MCF 10A (cell line): ENCODE results near the gene PTPRN2. TPM values are rescaled to one million over a fixed set of nuclear protein-coding genes. Genes with fewer than 3 reads are reported as not detected.

Experiments used
- BruUV-seq: library from RNA; stranded (reverse); fragments of 400-500 nt; replicated peaks from 2 replicates; lab custom pipeline; 2021; lab: Mats Ljungman, UMichigan
- CTCF ChIA-PET: fragments of 300-600 bp; sonication (Branson Sonifier 250); formaldehyde crosslinking; extraction: SDS; loops from one replicate; lab custom pipeline; 2021; ENCODE audit warnings: antibody characterized with exemption, inconsistent platforms; lab: Yijun Ruan, JAX
- POLR2A ChIA-PET: fragments of 300-600, 350-650 bp; sonication (Branson Sonifier 250); formaldehyde crosslinking; extraction: SDS; loops from one replicate; lab custom pipeline; 2020; ENCODE audit warnings: antibody characterized with exemption, inconsistent platforms; lab: Yijun Ruan, JAX
- DNase-seq: peaks from one replicate; pipeline ENCODE4 v3.0.0-alpha.2; 2018; ENCODE audit not compliant: unreplicated experiment
- H3K27ac Mint-ChIP-seq: one replicate; pipeline ENCODE4 v1.8.0; 2022; ENCODE audit warnings: mild to moderate bottlenecking, low read depth, mixed read lengths; ENCODE audit not compliant: unreplicated experiment
- H3K27me3 Mint-ChIP-seq: one replicate; pipeline ENCODE4 v1.8.0; 2022; ENCODE audit warnings: mixed read lengths; ENCODE audit not compliant: insufficient read depth, unreplicated experiment
- H3K36me3 Mint-ChIP-seq: one replicate; pipeline ENCODE4 v1.8.0; 2022; ENCODE audit warnings: mild to moderate bottlenecking, moderate library complexity, mixed read lengths; ENCODE audit not compliant: insufficient read depth, unreplicated experiment
- H3K4me1 Mint-ChIP-seq: one replicate; pipeline ENCODE4 v1.8.0; 2022; ENCODE audit warnings: mixed read lengths; ENCODE audit not compliant: insufficient read depth, unreplicated experiment
- H3K4me3 Mint-ChIP-seq: one replicate; pipeline ENCODE4 v1.8.0; 2022; ENCODE audit warnings: mild to moderate bottlenecking, moderate library complexity, mixed read lengths; ENCODE audit not compliant: unreplicated experiment
- H3K9me3 Mint-ChIP-seq: one replicate; pipeline ENCODE4 v1.8.0; 2022; ENCODE audit warnings: mixed read lengths; ENCODE audit not compliant: unreplicated experiment
- intact Hi-C: fragments of 100-400 bp; cut with micrococcal nuclease; formaldehyde crosslinking; loops from 2 replicates; pipeline ENCODE4 v1.14.1; 2022
- total RNA-seq: library from RNA; stranded (reverse); gene quantifications from 2 replicates; pipeline ENCODE4 v1.2.3, GENCODE V29; 2022
- TF ChIP-seq, protein P1 (sequence below): fragments of 200-600 bp; IDR thresholded peaks from one replicate; pipeline ENCODE4 v1.8.0; 2022; ENCODE audit warnings: antibody characterized with exemption, mild to moderate bottlenecking; ENCODE audit not compliant: unreplicated experiment

PTPRN2 gene
- total RNA-seq, 1 experiment from 2014 or later: 4.5 TPM

DNA sequence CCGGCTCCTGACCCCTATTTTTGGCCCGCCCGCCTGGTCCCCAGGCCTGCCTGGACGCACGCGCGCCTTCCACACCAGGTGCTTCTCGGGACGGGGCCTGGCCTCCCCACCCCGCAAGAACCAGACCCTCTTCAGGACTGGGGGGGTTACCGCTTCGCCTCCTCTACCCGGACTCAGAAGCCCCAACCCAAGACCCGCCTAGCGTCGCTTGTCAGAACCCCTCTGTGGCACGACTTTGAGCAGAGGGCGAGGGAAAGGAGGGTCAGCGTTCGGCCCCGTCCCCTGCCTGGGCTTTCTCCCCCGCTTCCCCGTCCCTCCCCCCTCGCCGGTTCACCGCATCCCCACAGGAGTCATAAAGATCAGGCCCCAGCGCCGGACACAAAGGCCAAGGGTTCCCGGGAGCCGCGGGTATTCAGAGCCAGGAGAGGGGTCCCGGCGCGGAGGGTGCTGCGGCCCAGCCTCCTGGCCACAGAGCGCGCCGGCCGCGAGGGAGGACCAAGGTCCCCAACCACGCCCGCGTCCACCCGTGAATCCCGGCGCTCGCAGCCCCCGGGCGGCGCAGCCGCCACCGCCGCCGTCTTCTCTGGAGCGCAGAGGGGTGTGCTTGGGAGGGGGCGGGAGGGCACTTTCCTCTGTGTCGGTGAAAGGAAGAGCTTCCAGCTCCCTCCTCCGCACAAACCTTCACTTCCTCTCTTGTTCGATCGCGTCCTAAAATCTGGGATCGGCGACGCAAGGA, 898.9 kb downstream of the PTPRN2 start:
- BruUV-seq: no TSS peak
- POLR2A ChIA-PET: no interaction called here
- no peaks in the 10 kb centered on the region for H3K36me3 Mint-ChIP-seq
- peaks cover 10% of the 10 kb centered on the region for H3K27me3 Mint-ChIP-seq
- TF ChIP-seq, protein P1, sequence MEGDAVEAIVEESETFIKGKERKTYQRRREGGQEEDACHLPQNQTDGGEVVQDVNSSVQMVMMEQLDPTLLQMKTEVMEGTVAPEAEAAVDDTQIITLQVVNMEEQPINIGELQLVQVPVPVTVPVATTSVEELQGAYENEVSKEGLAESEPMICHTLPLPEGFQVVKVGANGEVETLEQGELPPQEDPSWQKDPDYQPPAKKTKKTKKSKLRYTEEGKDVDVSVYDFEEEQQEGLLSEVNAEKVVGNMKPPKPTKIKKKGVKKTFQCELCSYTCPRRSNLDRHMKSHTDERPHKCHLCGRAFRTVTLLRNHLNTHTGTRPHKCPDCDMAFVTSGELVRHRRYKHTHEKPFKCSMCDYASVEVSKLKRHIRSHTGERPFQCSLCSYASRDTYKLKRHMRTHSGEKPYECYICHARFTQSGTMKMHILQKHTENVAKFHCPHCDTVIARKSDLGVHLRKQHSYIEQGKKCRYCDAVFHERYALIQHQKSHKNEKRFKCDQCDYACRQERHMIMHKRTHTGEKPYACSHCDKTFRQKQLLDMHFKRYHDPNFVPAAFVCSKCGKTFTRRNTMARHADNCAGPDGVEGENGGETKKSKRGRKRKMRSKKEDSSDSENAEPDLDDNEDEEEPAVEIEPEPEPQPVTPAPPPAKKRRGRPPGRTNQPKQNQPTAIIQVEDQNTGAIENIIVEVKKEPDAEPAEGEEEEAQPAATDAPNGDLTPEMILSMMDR: no peak
- intact Hi-C loops: no loop called here
- CTCF ChIA-PET: no interaction called here
- no peaks in the 10 kb centered on the region for H3K4me1 Mint-ChIP-seq
- H3K4me3 Mint-ChIP-seq: no peak overlapping the region
- no peaks in the 10 kb centered on the region for H3K9me3 Mint-ChIP-seq
- no peak for DNase-seq
- no peak overlapping the region for H3K27ac Mint-ChIP-seq

- no peak overlapping the region for H3K27ac Mint-ChIP-seq
Measured at GRCh38 chr7:157687845-157688532, 899.6 kb downstream of the PTPRN2 start.

GRCh38 chr7:157687158-157687557, 900.5 kb downstream of the PTPRN2 start:
- intact Hi-C loops: no loop called here
- H3K27me3 Mint-ChIP-seq: peaks cover 18% of the 10 kb centered on the region
- H3K4me3 Mint-ChIP-seq: no peak overlapping the region
- H3K27ac Mint-ChIP-seq: no peak overlapping the region
- POLR2A ChIA-PET: interaction anchor here (0.6 kb wide), 1 partner anchor 142 kb away, joined by 4 read pairs; no protein-coding TSS in a partner anchor
- CTCF ChIA-PET: no interaction called here
- BruUV-seq: no TSS peak
- no peaks in the 10 kb centered on the region for H3K4me1 Mint-ChIP-seq
- peak; percentile 2 for DNase-seq
- H3K9me3 Mint-ChIP-seq: no peaks in the 10 kb centered on the region
- no peaks in the 10 kb centered on the region for H3K36me3 Mint-ChIP-seq
- TF ChIP-seq, protein P1: no peak

More at GRCh38 chr7:157687845-157688532, 899.6 kb downstream of the PTPRN2 start:
- no peak for DNase-seq
- H3K4me1 Mint-ChIP-seq: no peaks in the 10 kb centered on the region
- H3K4me3 Mint-ChIP-seq: no peak overlapping the region
- BruUV-seq: no TSS peak
- H3K9me3 Mint-ChIP-seq: no peaks in the 10 kb centered on the region
- H3K27me3 Mint-ChIP-seq: peaks cover 10% of the 10 kb centered on the region
- POLR2A ChIA-PET: interaction anchor here (0.6 kb wide), 1 partner anchor 141 kb away, joined by 4 read pairs; no protein-coding TSS in a partner anchor
- CTCF ChIA-PET: no interaction called here
- TF ChIP-seq, protein P1: no peak
- intact Hi-C loops: no loop called here
- H3K36me3 Mint-ChIP-seq: no peaks in the 10 kb centered on the region

- H3K36me3 Mint-ChIP-seq: no peaks in the 10 kb centered on the region
- H3K27me3 Mint-ChIP-seq: peaks cover 24% of the 10 kb centered on the region
- H3K4me3 Mint-ChIP-seq: no peak overlapping the region
- intact Hi-C loops: no loop called here
- no peaks in the 10 kb centered on the region for H3K9me3 Mint-ChIP-seq
- BruUV-seq: no TSS peak
- H3K4me1 Mint-ChIP-seq: no peaks in the 10 kb centered on the region
- CTCF ChIA-PET: no interaction called here
- TF ChIP-seq, protein P1: no peak
- POLR2A ChIA-PET: no interaction called here
- H3K27ac Mint-ChIP-seq: no peak overlapping the region
- no peak for DNase-seq
Measured at GRCh38 chr7:157686285-157686894, 901.2 kb downstream of the PTPRN2 start.
